Fibroblast of skin of back (primary cell): ENCODE data around the gene SLC17A9.

Source experiments
- DNase-seq: peaks from one replicate; pipeline ENCODE4 v3.0.0-alpha.2; 2013

SLC17A9 gene

DNA sequence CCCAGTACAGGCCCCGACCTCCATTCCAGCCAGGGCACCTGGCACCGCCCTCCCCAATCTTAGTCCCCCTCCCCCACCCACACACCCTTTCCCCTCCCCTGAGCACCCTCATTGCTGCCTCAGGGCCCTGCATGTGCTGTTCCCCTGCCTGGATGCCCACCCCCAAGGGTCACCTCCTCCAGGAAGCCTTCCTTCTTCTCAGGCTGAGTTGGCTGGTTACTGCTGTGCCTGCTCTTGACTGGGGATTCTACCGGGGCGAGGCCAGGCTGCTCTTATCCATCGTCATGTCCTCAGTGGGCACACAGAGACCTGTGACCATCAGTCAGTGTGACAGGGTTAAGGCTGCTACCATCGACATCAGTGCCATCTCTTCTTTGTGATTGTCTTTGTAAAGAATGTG is 30.7 kb downstream of the SLC17A9 start:
- no peak for DNase-seq

GRCh38 chr20:62984666-62985443 is 32.3 kb downstream of the SLC17A9 start:
- DNase-seq = no peak

GRCh38 chr20:62985444-62985778 is 32.9 kb downstream of the SLC17A9 start:
- DNase-seq = no peak

- DNase-seq = no peak
These were observed 33.8 kb downstream of the SLC17A9 start for GRCh38 chr20:62986257-62986800.

DNA sequence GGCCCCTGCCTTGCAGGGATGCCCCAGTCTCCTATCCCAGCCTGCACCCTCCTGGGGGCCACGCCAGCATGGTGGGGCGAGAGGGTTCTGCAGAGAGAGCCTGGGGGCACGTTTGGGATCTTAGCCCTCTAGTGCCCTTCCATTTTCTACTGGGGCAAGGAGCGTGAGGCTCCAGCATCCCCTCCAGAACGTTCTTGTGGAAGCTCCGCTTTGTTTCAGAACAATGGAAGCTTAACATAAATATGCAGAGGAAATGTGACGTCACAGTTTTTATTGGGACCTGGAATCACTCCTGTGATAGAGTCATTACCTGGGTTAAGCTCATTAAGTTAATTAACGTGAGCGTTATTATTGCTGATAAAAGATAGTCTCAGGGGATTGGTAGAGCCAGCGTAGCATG is 34.6 kb downstream of the SLC17A9 start:
- DNase-seq = no peak

GRCh38 chr20:62989201-62989601 is 36.7 kb downstream of the SLC17A9 start:
- DNase-seq = no peak

DNA sequence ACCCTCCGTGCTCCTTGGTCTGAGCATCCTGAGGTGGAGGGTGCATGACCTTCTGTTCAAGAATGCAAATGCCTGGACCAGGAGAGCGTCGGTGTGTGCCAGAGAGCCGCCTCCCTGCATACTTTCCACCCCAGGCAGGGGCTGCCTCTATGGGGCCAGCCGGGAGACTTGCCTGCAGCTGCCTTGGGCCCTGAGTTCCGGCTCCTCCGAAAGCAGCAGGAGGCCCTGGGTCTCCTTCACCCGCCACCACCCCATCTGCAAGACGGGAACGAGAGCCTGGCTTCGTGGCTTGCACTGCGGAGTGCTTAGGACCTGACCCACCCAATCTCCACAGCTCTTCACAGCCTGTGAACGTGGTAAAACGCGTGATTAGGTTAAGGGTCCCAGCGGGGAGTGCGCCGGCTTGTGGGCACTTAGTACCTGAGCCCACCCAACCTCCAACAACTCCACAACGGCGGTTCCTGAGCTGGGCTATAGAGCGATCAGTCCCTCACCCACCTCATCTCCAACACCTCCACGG is 37.9 kb downstream of the SLC17A9 start:
- no peak for DNase-seq

DNA sequence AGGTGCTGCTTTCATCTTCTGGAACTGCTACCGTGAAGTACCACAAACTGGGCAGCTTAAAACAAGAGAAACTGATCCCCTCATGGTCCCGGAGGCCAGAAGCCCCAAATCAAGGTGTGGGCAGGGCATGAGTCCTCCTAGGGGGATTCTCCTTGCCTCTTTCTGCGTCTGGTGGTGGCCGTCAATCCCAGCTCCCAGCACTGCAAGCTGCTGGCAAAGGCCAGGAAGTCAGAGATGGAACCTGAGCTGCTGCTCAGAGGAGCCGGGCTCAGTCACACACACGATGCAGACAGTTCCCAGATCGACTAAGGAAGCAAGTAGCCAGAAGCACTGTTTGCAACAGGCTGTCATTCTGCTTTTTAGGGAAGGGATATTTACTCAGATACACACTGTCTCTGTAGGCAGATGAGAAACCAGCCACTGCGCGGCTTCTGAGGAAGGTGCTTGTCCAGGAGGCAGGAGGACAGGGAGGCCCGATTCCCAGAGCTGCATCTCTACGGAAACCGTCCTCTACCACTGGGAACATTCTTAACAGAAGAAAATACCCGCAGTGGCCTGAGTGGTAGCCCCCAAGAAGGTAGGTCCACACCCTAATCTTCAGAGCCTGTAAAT is 38.8 kb downstream of the SLC17A9 start:
- DNase-seq = no peak

DNA sequence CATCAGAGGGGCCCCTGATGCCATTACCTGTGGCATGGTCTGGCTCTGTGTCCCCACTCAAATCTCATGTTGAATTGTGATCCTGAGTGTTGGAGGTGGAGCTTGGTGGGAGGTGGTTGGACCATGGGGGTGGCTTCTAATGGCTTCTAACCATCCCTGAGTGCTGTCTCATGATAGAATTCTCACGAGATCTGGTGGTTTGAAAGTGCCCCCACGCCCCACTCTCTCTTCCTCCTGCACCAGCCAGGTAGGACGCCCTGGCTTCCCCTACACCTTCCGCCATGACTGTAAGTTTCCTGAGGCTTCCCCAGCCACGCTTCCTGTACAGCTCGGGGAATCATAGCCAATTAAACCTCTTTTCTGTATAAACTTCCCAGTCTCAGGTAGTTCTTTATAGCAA is 39.4 kb downstream of the SLC17A9 start:
- no peak for DNase-seq

GRCh38 chr20:62993856-62994494 is 41.5 kb downstream of the SLC17A9 start:
- DNase-seq = no peak

- DNase-seq = no peak
These were observed 42.4 kb downstream of the SLC17A9 start for GRCh38 chr20:62994869-62995281.

DNA sequence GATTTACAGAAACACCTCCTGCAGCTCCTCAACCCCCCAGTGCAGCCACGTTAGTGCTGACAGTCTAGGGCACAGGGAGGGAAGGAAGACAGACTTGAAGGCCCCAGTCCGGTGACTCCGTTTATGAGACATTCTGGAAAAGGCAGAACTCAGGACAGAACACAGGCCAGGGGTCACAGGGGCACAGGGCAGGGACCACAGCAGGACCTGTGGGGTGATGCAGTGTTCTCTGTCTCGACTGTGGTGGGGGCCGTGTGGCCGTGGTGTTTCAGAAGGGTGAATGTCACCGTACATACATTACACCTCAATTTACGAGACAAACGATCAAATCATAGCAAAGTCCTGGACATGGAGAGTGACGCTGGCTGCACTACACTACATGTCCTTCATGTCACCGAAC is 43.0 kb downstream of the SLC17A9 start:
- no peak for DNase-seq

GRCh38 chr20:62995898-62996595 is 43.5 kb downstream of the SLC17A9 start:
- DNase-seq = no peak

DNA sequence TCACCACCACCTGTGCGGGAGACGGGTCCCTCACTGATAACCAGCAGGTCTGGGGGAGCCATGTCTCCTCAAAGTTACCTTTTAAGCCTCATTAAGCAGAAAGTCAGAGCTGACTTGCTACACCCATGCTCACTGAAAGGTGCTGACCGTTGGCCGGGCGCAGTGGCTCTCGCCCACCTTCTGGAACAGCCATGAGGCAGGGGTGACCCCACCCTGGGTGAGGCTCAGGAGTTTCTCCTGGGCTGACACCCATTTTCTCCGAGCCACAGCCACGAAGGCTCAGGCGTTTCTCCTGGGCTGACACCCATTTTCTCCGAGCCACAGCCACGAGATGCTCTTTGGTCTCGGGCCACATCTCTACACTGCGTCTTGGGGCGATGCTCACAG is 44.1 kb downstream of the SLC17A9 start:
- DNase-seq = no peak

DNA sequence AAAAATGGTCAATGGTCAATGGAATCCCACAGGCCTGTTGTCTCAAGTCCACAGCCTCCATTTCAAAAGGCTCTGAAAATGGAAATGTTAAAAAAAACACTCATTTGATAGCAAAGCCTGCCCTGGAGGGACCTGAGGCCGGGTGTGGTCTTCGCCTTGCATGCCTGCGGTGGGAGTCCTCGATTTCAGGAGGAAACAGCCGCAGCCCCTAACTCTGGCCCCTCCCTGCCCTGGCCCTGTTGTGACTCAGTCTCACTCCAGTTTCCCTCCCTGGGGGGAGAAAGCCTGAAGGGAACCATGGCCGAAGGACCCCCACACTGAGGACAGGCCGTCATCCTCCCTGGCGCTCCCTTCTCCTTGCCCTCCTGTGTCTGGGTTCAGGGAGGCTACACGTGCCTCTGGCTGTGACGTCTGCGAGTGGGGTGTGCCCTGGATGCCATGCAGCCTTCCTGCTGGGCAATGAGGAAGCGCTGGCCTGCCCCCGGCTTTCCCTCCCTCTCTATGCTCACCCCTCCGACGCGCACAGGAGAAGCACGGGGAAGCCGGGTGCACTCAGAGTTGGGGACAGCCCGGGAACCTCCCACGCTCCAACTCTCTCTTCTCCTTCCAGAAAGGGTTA is 45.0 kb downstream of the SLC17A9 start:
- DNase-seq = no peak

GRCh38 chr20:62998449-62998848 is 45.9 kb downstream of the SLC17A9 start:
- DNase-seq = no peak

GRCh38 chr20:62999580-62999979 is 47.1 kb downstream of the SLC17A9 start:
- no peak for DNase-seq

DNA sequence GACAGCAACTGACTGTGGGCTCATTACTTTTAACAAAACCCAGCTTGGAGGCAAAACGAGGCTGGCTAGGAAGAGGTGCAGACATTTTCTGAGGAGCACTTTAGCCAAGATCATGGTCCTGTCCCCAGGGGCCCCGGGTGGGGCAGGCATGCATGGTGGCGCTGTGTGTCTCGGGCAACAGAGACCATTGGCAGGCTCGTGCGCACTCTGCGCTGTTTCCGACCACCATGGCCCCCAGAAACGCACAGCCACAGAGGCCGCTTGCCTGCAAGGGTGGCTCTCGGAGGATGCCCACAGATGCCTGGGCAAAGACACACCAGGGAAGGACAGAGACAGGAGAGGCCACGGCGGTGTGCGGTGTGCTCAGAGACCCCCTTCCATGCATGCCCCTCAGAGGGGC is 47.5 kb downstream of the SLC17A9 start:
- no peak for DNase-seq

DNA sequence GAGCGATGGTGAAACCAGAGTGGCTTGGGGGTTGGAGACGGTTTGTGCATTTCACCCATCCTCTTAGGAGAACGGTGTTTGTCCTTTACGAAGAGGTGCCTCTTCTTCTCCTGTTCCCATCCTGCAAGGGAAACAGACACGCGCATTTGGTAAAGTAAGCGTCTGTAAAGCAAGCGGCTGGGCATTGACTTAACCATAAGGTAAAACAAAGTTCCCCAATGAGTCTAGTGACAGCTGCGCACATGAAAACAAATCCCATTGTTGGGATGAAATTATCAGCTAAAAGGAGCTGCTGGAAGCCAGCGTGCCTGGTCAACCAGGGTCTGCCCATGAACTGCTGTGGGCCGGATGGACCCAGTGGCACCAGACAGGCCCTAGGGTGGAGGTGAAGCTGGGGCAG is 48.4 kb downstream of the SLC17A9 start:
- DNase-seq = no peak

DNA sequence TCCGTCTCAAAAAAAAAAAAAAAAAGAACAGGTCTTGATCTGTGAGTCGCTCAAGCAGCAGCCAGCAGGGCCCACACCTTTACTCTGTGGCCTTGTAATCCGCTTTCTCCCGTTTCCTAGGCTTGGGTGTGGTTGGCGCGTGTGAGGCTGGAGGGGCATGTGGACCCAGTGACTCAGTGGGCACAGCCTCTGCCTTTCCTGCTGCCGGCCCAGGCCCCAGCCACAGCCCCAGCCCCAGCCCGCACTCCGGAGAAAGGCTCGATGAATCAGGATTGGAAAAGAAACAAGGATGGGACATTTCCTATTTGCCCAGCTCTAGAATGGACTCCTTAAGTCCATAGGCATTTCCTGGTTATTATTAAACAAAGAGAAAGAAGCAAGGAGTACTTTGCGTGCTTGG is 50.0 kb downstream of the SLC17A9 start:
- no peak for DNase-seq

DNA sequence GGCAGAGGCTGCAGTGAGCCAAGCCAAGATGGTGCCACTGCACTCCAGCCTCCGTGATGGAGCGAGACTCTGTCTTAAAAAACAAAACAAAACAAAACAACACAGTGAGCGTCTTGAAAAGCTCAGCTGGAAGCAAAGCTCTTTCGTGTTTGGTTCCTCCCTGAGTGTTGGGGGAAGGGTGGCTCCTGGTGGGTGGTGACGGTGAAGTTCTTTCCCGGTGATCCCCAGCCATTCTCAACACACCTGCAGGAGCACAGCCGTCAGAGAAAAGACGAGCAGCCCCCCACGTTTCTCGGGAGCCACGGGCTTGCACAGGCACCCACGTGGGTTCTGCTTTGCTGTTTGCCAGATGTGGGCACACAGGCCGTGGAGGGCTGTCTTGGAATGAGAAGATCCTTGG is 51.0 kb downstream of the SLC17A9 start:
- DNase-seq = no peak

DNA sequence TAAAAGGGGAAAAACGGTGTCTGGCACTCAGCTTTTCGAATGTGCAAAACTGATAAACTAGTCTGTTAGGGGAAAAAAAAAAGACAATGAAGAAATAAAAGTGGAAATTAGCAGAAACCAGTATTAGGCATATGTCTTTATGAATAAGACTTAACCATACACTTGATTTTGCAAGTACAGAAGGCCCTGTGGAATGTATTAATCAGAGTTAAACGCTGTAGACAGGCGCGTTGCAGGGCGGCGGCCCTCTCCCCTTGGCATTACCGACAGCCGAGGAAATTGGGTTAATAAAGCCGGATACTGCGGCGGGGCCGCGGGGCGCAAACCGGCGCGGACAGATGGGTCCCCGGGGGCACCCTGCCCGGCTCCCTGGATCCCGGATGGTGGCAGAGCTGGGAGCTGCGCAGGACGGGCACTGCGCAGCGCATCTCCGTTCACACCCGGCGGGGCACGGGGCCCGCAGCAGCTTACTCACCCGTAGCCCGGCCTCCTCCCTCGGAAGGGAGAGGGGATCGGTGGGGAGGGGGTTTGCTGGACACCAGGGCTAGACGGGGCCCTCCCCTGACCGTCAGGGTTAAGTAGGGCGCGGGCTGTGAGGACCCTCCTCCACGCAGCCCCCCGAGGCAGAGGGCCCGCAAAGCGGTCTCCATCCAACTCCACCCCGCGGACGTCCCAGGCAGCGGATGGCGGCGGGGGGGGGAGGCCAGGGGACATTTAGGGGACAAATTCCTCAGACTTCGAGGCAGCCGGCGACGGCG is 52.3 kb downstream of the SLC17A9 start:
- no peak for DNase-seq
